Neural crest cell (in vitro differentiated cells): Measurements from ENCODE around the gene PTCH2. TPM values are rescaled to one million over a fixed set of nuclear protein-coding genes. Genes with fewer than 3 reads are reported as not detected.

ENCODE experiments used
- DNase-seq: peaks from one replicate; pipeline ENCODE4 v3.0.0; 2021; ENCODE audit warnings: low read depth, mixed read lengths, low spot score
- H3K27ac Mint-ChIP-seq: one replicate; pipeline ENCODE4 v1.8.0; 2021; ENCODE audit warnings: mild to moderate bottlenecking, mixed read lengths; ENCODE audit not compliant: unreplicated experiment
- H3K27me3 Mint-ChIP-seq: 2 replicates; pipeline ENCODE4 v1.8.0; 2021; ENCODE audit warnings: low read depth, mild to moderate bottlenecking, mixed read lengths
- H3K36me3 Mint-ChIP-seq: 2 replicates; pipeline ENCODE4 v1.8.0; 2021; ENCODE audit warnings: low read depth, mild to moderate bottlenecking, mixed read lengths
- H3K4me1 Mint-ChIP-seq: 2 replicates; pipeline ENCODE4 v1.8.0; 2021; ENCODE audit warnings: mixed read lengths
- H3K4me3 Mint-ChIP-seq: one replicate; pipeline ENCODE4 v1.8.0; 2021; ENCODE audit warnings: mild to moderate bottlenecking, mixed read lengths
- H3K9me3 Mint-ChIP-seq: 2 replicates; pipeline ENCODE4 v1.8.0; 2021; ENCODE audit warnings: mixed read lengths
- CTCF ChIP-seq: fragments of 200-600 bp; sonication (generic); conservative IDR thresholded peaks from 2 replicates; pipeline ENCODE4 v1.5.0; 2021; ENCODE audit warnings: antibody characterized with exemption, mild to moderate bottlenecking
- total RNA-seq: library from RNA; stranded (reverse); gene quantifications from 2 replicates; pipeline ENCODE4 v1.2.1, GENCODE V29; 2021

PTCH2 gene
- total RNA-seq, 1 donor from 2014 or later: 1.4 TPM

- Mint-ChIP-seq H3K36me3 (peaks cover 30% of the 10 kb centered on the region), H3K4me3 (no peak overlapping the region), H3K9me3 (no peaks in the 10 kb centered on the region), H3K27me3 (no peaks in the 10 kb centered on the region), H3K4me1 (no peaks in the 10 kb centered on the region), H3K27ac (no peak overlapping the region)
- TF ChIP-seq CTCF: no peak
- DNase-seq: no peak
Measured at GRCh38 chr1:44874155-44874554, 31.1 kb upstream of the PTCH2 start.

- TF ChIP-seq CTCF: no peak
- DNase-seq: no peak
- no peaks in the 10 kb centered on the region for H3K9me3 Mint-ChIP-seq
- no peaks in the 10 kb centered on the region for H3K27me3 Mint-ChIP-seq
- no peaks in the 10 kb centered on the region for H3K4me1 Mint-ChIP-seq
- peaks cover 27% of the 10 kb centered on the region for H3K36me3 Mint-ChIP-seq
- peak overlapping the region; percentile 27 for H3K27ac Mint-ChIP-seq
- no peak overlapping the region for H3K4me3 Mint-ChIP-seq
Measured at GRCh38 chr1:44870096-44870495, 27.0 kb upstream of the PTCH2 start.

GRCh38 chr1:44867801-44868200 lies 24.7 kb upstream of the PTCH2 start:
- Mint-ChIP-seq H3K9me3 (no peaks in the 10 kb centered on the region), H3K36me3 (peaks cover 17% of the 10 kb centered on the region), H3K27me3 (no peaks in the 10 kb centered on the region), H3K4me3 (no peak overlapping the region), H3K27ac (no peak overlapping the region), H3K4me1 (no peaks in the 10 kb centered on the region)
- no peak for TF ChIP-seq CTCF
- DNase-seq: no peak

- no peak overlapping the region for H3K4me3 Mint-ChIP-seq
- no peak for TF ChIP-seq CTCF
- no peak for DNase-seq
- peaks cover 3% of the 10 kb centered on the region for H3K36me3 Mint-ChIP-seq
- H3K4me1 Mint-ChIP-seq: no peaks in the 10 kb centered on the region
- no peaks in the 10 kb centered on the region for H3K9me3 Mint-ChIP-seq
- H3K27ac Mint-ChIP-seq: no peak overlapping the region
- H3K27me3 Mint-ChIP-seq: no peaks in the 10 kb centered on the region
Measured at GRCh38 chr1:44862829-44863401, 19.9 kb upstream of the PTCH2 start.

GRCh38 chr1:44860891-44861425 lies 17.9 kb upstream of the PTCH2 start:
- Mint-ChIP-seq H3K9me3 (no peaks in the 10 kb centered on the region), H3K27me3 (no peaks in the 10 kb centered on the region), H3K27ac (no peak overlapping the region), H3K4me3 (no peak overlapping the region), H3K4me1 (no peaks in the 10 kb centered on the region), H3K36me3 (peaks cover 7% of the 10 kb centered on the region)
- no peak for TF ChIP-seq CTCF
- DNase-seq: no peak
